ENCODE measurements around the gene SNAPC2.

GRCh38 chr19:7916955-7917266, 3.2 kb upstream of the SNAPC2 start:
- TF ChIP-seq CTCF (IDR thresholded peaks at IDR 0.05; ENCODE audit: insufficient read depth, low read depth, low read length) (no peak), EZH2 (IDR thresholded peaks at IDR 0.05; ENCODE audit: insufficient read depth, low read length) (peak; percentile 85)

Data from astrocyte (in vitro differentiated cells and primary cell).